Astrocyte of the spinal cord (primary cell): Measurements from ENCODE around the gene ARPC2.
"Not testable (repeated sequence)": the region's sequence is repeated elsewhere in the genome, so short reads cannot be mapped to it uniquely, and the experiment has no call there.

Experiments used
- DNase-seq: peaks from one replicate; pipeline ENCODE4 v3.0.0; 2011; ENCODE audit warnings: low read depth, low spot score
- H3K4me3 ChIP-seq: 2 replicates; pipeline ENCODE4 v1.5.1; 2011; ENCODE audit warnings: low read depth, mild to moderate bottlenecking, low read length, moderate library complexity
- in situ Hi-C: cut with HindIII; loops from 2 replicates; pipeline ENCODE4 v1.10.0; 2017; ENCODE audit warnings: low sequenced_read_pairs
- TF ChIP-seq, protein P1 (sequence below): IDR thresholded peaks from 2 replicates; pipeline ENCODE4 v1.5.1; 2012; ENCODE audit warnings: low read depth, mild to moderate bottlenecking, low read length, inconsistent platforms

ARPC2 gene

GRCh38 chr2:218216674-218217359 lies at the start of gene ARPC2:
Gene ARPC2, plus strand, starts transcription at chr2:218217189. Its CDS starts 282 bp downstream, at chr2:218217471.
- peak; percentile 97 for DNase-seq
- TF ChIP-seq, protein P1, sequence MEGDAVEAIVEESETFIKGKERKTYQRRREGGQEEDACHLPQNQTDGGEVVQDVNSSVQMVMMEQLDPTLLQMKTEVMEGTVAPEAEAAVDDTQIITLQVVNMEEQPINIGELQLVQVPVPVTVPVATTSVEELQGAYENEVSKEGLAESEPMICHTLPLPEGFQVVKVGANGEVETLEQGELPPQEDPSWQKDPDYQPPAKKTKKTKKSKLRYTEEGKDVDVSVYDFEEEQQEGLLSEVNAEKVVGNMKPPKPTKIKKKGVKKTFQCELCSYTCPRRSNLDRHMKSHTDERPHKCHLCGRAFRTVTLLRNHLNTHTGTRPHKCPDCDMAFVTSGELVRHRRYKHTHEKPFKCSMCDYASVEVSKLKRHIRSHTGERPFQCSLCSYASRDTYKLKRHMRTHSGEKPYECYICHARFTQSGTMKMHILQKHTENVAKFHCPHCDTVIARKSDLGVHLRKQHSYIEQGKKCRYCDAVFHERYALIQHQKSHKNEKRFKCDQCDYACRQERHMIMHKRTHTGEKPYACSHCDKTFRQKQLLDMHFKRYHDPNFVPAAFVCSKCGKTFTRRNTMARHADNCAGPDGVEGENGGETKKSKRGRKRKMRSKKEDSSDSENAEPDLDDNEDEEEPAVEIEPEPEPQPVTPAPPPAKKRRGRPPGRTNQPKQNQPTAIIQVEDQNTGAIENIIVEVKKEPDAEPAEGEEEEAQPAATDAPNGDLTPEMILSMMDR, result no peak
- in situ Hi-C loops, result no loop called here
- H3K4me3 ChIP-seq, result peak within 1 kb of the TSS; percentile 98

- DNase-seq, result no peak
- in situ Hi-C loops, result no loop called here
- no peak overlapping the region for H3K4me3 ChIP-seq
- TF ChIP-seq, protein P1, result no peak
Measured at GRCh38 chr2:218168016-218168415, 49.0 kb upstream of the ARPC2 start.

DNA sequence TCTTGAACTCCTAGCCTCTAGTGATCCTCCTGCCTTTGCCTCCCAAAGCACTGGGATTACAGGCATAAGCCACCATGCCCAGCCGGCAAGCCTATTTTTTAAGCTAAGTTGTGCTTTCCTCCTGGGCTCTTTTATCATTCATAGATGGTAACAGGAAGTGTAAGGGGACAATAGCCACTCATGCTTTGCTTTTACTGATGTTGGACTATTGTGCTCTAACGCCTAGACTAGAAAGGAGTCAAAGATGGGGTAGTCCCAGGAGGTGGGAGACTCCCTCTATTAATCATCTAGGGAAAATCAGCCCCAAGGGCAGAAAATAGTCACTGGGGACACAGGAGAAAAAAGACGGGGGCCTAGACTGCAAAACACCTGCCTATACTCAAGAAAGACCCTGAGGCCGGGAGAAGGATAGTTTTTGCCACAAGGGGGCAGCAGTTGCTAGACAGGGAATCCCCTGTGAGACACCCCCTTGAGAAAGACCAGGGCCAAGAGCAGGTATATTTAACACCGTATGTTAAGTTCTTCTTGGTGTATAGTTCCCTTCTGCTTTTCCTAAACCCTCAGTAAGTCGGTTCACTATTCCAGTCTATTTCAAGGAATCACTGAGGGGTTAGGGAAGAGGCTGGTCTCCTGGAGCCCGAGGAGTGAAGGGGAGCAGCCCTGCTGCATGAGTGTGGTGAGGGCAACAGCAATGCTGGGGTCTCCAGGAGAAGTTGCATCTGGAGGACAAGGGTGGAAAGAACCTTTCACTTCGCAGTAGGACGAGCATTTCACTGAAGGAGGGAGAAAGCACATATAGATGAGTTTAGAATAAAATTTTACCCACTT lies 48.1 kb upstream of the ARPC2 start:
- in situ Hi-C loops, result no loop called here
- peak; percentile 15 for DNase-seq
- no peak overlapping the region for H3K4me3 ChIP-seq
- TF ChIP-seq, protein P1, result peak; percentile 77

GRCh38 chr2:218169757-218170546 lies 47.0 kb upstream of the ARPC2 start:
- DNase-seq, result no peak
- TF ChIP-seq, protein P1, result no peak
- in situ Hi-C loops, result no loop called here

GRCh38 chr2:218171744-218172143 lies 45.2 kb upstream of the ARPC2 start:
- in situ Hi-C loops, H3K4me3 ChIP-seq, DNase-seq: not testable (repeated sequence)

More at GRCh38 chr2:218169757-218170546, 47.0 kb upstream of the ARPC2 start:
- H3K4me3 ChIP-seq, result no peak overlapping the region

DNA sequence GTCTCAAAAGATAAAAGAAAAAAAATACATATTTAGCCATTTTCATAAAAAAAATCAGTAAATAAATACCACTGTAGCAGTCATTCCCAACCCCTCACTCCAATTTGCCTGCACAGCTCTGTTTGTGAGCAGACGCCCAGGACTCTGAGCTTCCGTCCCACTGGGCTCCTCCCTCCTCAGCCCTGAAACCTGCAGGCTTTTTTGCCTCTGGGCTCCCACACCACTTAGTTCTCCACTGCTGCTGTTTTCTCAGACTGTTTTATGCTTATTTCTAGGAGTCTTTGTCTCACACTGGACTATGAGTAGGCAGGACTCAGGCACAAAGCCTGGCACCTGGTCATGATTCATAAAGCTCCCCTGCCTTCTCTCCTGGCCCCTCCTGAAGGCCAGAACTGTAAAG lies 44.1 kb upstream of the ARPC2 start:
- DNase-seq, result no peak
- no peak overlapping the region for H3K4me3 ChIP-seq
- in situ Hi-C loops, result no loop called here
- TF ChIP-seq, protein P1, result no peak
